Esophagus squamous epithelium (tissue), 5 donors: ENCODE data around the gene CDH13. TPM values are rescaled to one million over a fixed set of nuclear protein-coding genes. Genes with fewer than 3 reads are reported as not detected.

Source experiments
- DNase-seq: peaks from one replicate; lab custom pipeline; 2025; lab: John Stamatoyannopoulos, UW
- H3K27ac ChIP-seq, 4 donors: fragments of 200-600 bp; sonication (generic); one replicate each; pipeline ENCODE4 v1.5.1; 2016 to 2019; ENCODE audit warnings: mild to moderate bottlenecking in 1 of 4
- H3K27me3 ChIP-seq, 4 donors: fragments of 200-600 bp; sonication (generic); 1 replicate in 3 of 4; 2 replicates in 1 of 4; pipeline versions ENCODE4 v1.5.1 to v1.6.0; 2017 to 2021; ENCODE audit warnings: antibody characterized with exemption in 1 of 4
- H3K36me3 ChIP-seq, 3 donors: fragments of 200-600 bp; sonication (generic); one replicate each; pipeline ENCODE4 v1.5.1; 2016 to 2019
- H3K4me1 ChIP-seq, 3 donors: fragments of 200-600 bp; sonication (generic); one replicate each; pipeline ENCODE4 v1.5.1; 2017 to 2019
- H3K4me3 ChIP-seq, 4 donors: fragments of 200-600 bp; sonication (generic); 1 replicate in 3 of 4; 2 replicates in 1 of 4; pipeline ENCODE4 v1.5.1; 2016 to 2019; ENCODE audit warnings: mild to moderate bottlenecking in 2 of 4, moderate library complexity in 1 of 4
- H3K9me3 ChIP-seq, 3 donors: fragments of 200-600 bp; sonication (generic); one replicate each; pipeline ENCODE4 v1.5.1; 2016 to 2019
- CTCF ChIP-seq, 6 experiments: fragments of 450-650 bp in 4 of 6; fragments of 200-600 bp in 2 of 6; sonication (generic) in 2 of 6; IDR thresholded peaks; one replicate each; pipeline ENCODE4 v1.5.1; 2016 to 2019; ENCODE audit warnings: antibody characterized with exemption in 6 of 6, mild to moderate bottlenecking in 4 of 6, moderate library complexity in 4 of 6
- POLR2A ChIP-seq, 4 donors: fragments of 450-650 bp; IDR thresholded peaks; one replicate each; pipeline ENCODE4 v1.6.1; 2017; ENCODE audit warnings: antibody characterized with exemption in 4 of 4, mild to moderate bottlenecking in 4 of 4, moderate library complexity in 3 of 4
- WGBS, 2 donors: methylation state at CpG; one replicate each; pipeline ENCODE4 v1.1.5; 2018; 5-methylcytosine and 5-hydroxymethylcytosine counted together
- intact Hi-C: fragments of 100-400 bp; cut with DNase I; formaldehyde crosslinking; loops from one replicate; pipeline ENCODE4 v1.15.0; 2022
- total RNA-seq, 4 donors: library from RNA; depleted of rRNA; stranded (reverse); fragments of >200 nt; gene quantifications; one replicate each; pipeline ENCODE4 v1.1.0, GENCODE V29; 2016
- donor health status: DM: yes; HTN: yes; CAD: no.

Gene CDH13
- total RNA-seq, 4 donors from 2014 or later = 6.9 to 31.9 (median 21.1) TPM

- Histone ChIP-seq H3K36me3 (no peaks in the 10 kb centered on the region), H3K9me3 (no peaks in the 10 kb centered on the region), H3K27ac (no peak overlapping the region), H3K4me1 (peaks cover 0 to 96% (median 34%) of the 10 kb centered on the region in 3 donors), H3K27me3 (peaks cover 0 to 35% (median 3%) of the 10 kb centered on the region in 4 donors), H3K4me3 (no peak overlapping the region)
- TF ChIP-seq POLR2A (IDR thresholded peaks at IDR 0.05) (no peak), CTCF (IDR thresholded peaks at IDR 0.05) (peak in 3 of 6 experiments; percentile 11 to 23 (median 13))
- no peak for DNase-seq
- intact Hi-C loops = no loop called here
- WGBS, 2 donors = 58 to 67% methylated on average over 7 to 10 of the region's 10 CpGs
These were observed 5.2 kb downstream of the CDH13 start for GRCh38 chr16:82631701-82632685.

- WGBS, 2 donors = 31 to 46% methylated on average over 12 of the region's 15 CpGs
- no peak overlapping the region for H3K4me3 ChIP-seq
- H3K9me3 ChIP-seq = no peaks in the 10 kb centered on the region
- peaks cover 0 to 14% (median 0%) of the 10 kb centered on the region in 4 donors for H3K27me3 ChIP-seq
- no peak for DNase-seq
- H3K27ac ChIP-seq = peak overlapping the region; percentile 1 to 53 (median 38)
- TF ChIP-seq POLR2A (IDR thresholded peaks at IDR 0.05) (no peak), CTCF (IDR thresholded peaks at IDR 0.05) (no peak)
- no peaks in the 10 kb centered on the region for H3K36me3 ChIP-seq
- intact Hi-C loops = no loop called here
- peaks cover 0 to 92% (median 18%) of the 10 kb centered on the region in 3 donors for H3K4me1 ChIP-seq
These were observed 7.3 kb downstream of the CDH13 start for GRCh38 chr16:82633964-82634600.

- H3K27me3 ChIP-seq = peaks cover 0 to 4% (median 0%) of the 10 kb centered on the region in 4 donors
- intact Hi-C loops = no loop called here
- H3K4me1 ChIP-seq = peaks cover 0 to 82% (median 9%) of the 10 kb centered on the region in 3 donors
- no peak for DNase-seq
- TF ChIP-seq POLR2A (IDR thresholded peaks at IDR 0.05) (no peak), CTCF (IDR thresholded peaks at IDR 0.05) (no peak)
- WGBS, 2 donors = 58 to 68% methylated on average over 2 of the region's 2 CpGs
- H3K27ac ChIP-seq = peak overlapping the region in 2 of 4 donors; percentile 33 to 53
- no peaks in the 10 kb centered on the region for H3K36me3 ChIP-seq
- H3K9me3 ChIP-seq = no peaks in the 10 kb centered on the region
- no peak overlapping the region for H3K4me3 ChIP-seq
These were observed 8.3 kb downstream of the CDH13 start for GRCh38 chr16:82634955-82635610.

GRCh38 chr16:82636485-82636884 lies 9.7 kb downstream of the CDH13 start:
- no peak for DNase-seq
- WGBS, 2 donors = 52 to 61% methylated on average over 3 of the region's 3 CpGs
- H3K9me3 ChIP-seq = no peaks in the 10 kb centered on the region
- H3K36me3 ChIP-seq = no peaks in the 10 kb centered on the region
- no peak for TF ChIP-seq CTCF (IDR thresholded peaks at IDR 0.05)
- no peak for TF ChIP-seq POLR2A (IDR thresholded peaks at IDR 0.05)
- H3K4me3 ChIP-seq = no peak overlapping the region
- intact Hi-C loops = no loop called here
- H3K4me1 ChIP-seq = peaks cover 0 to 68% (median 5%) of the 10 kb centered on the region in 3 donors
- H3K27ac ChIP-seq = no peak overlapping the region
- no peaks in the 10 kb centered on the region for H3K27me3 ChIP-seq
